ENCODE data around the gene TSC1. TPM values are rescaled to one million over a fixed set of nuclear protein-coding genes. Genes with fewer than 3 reads are reported as not detected.

Gene TSC1
- total and polyA plus RNA-seq, 10 of the 15 experiments (the other 5 are each of a cell fraction or from before 2014, with no cell fraction given), result 4.0 to 48.0 (median 14.9) TPM

- no TSS peak for BruUV-seq (replicated peaks)
- SMC1A ChIA-PET (ENCODE audit: uncharacterized antibody, unreplicated experiment), result no interaction called here
- Histone ChIP-seq H3K4me3 (no peak overlapping the region), H3K9ac (ENCODE audit: control insufficient read depth, insufficient read depth, low read length) (no peak overlapping the region), H3K9me3 (replicated peaks; ENCODE audit: control insufficient read depth, insufficient read depth, low read length) (peaks cover 3% of the 10 kb centered on the region; the same call in 2 of the 3 replicates), H4K20me1 (ENCODE audit: control insufficient read depth, insufficient read depth) (no peaks in the 10 kb centered on the region), H3K4me2 (ENCODE audit: control insufficient read depth, insufficient read depth) (no peak overlapping the region), H3K4me1 (ENCODE audit: control insufficient read depth, insufficient read depth, low read length) (no peaks in the 10 kb centered on the region), H2AFZ (ENCODE audit: control insufficient read depth, low read depth, low read length) (no peak overlapping the region), H3K79me2 (ENCODE audit: control insufficient read depth, insufficient read depth, low read length) (no peaks in the 10 kb centered on the region), H3K36me3 (ENCODE audit: control insufficient read depth in 2 of 2, insufficient read depth in 2 of 2, low read length in 1 of 2) (no peaks in the 10 kb centered on the region), H3K27ac (ENCODE audit: control insufficient read depth, insufficient read depth) (no peak overlapping the region), H3K27me3 (replicated peaks in 1 of 2; ENCODE audit: control insufficient read depth in 2 of 2, insufficient read depth in 2 of 2, low read length in 1 of 2) (no peaks in the 10 kb centered on the region)
- DNase-seq (ENCODE audit: low read depth, low spot score), result no peak
- 53% methylated on average over 6 of the region's 6 CpGs for WGBS (ENCODE audit: insufficient coverage, insufficient replicate concordance, low lambda C conversion rate, missing lambda C conversion rate)
- in situ Hi-C loops (cut with MboI), result no loop called here
- CTCF ChIA-PET, result no interaction called here
- RAD21 ChIA-PET (ENCODE audit: unreplicated experiment), result no interaction called here
- no peak for TF ChIP-seq JUNB (IDR thresholded peaks at IDR 0.05)
- TF ChIP-seq IRF5 (IDR thresholded peaks at IDR 0.05; ENCODE audit: borderline replicate concordance), result no peak
- no peak for TF ChIP-seq CHD2 (IDR thresholded peaks at IDR 0.05; ENCODE audit: borderline replicate concordance, low read depth, low read length)
- TF ChIP-seq PRDM15 (CRISPR knock-in tag; IDR thresholded peaks at IDR 0.05), result no peak
- TF ChIP-seq IKZF1 (conservative IDR thresholded peaks at IDR 0.05), result no peak
- no peak for TF ChIP-seq RUNX3 (IDR thresholded peaks at IDR 0.05; ENCODE audit: low read length)
- no peak for TF ChIP-seq PML (IDR thresholded peaks at IDR 0.05; ENCODE audit: low read length)
- FAIRE-seq, result no peak
- POLR2A ChIA-PET, result no interaction called here
- intact Hi-C loops (cut with micrococcal nuclease; ENCODE audit: unreplicated experiment), result no loop called here
- ATAC-seq, result no peak
Observed at GRCh38 chr9:132957805-132958204, 13.4 kb upstream of the TSC1 start.
